AG04449 (cell line): ENCODE measurements around the gene LRRFIP1.

ENCODE experiments used
- CTCF ChIA-PET: fragments of 350-600 bp; formaldehyde crosslinking; extraction: SDS; loops from one replicate; lab custom pipeline; 2021; ENCODE audit warnings: antibody characterized with exemption; lab: Yijun Ruan, JAX
- POLR2A ChIA-PET: fragments of 400-600, 350-600 bp; formaldehyde crosslinking; extraction: SDS; loops from one replicate; lab custom pipeline; 2020; ENCODE audit warnings: antibody characterized with exemption, inconsistent platforms; lab: Yijun Ruan, JAX
- DNase-seq: peaks from one replicate; pipeline ENCODE4 v3.0.0-alpha.2; 2010; ENCODE audit warnings: low read depth, low spot score
- H3K4me3 ChIP-seq: 2 replicates; pipeline ENCODE4 v1.5.1; 2011; ENCODE audit warnings: low read depth, mild to moderate bottlenecking, control low read depth, low read length
- TF ChIP-seq, protein P1 (sequence below): IDR thresholded peaks from one replicate; pipeline ENCODE4 v1.5.1; 2011; ENCODE audit warnings: mild to moderate bottlenecking, moderate library complexity, low read length, control low read depth, inconsistent platforms; ENCODE audit not compliant: insufficient read depth; ENCODE audit errors: missing control alignments

The LRRFIP1 gene

DNA sequence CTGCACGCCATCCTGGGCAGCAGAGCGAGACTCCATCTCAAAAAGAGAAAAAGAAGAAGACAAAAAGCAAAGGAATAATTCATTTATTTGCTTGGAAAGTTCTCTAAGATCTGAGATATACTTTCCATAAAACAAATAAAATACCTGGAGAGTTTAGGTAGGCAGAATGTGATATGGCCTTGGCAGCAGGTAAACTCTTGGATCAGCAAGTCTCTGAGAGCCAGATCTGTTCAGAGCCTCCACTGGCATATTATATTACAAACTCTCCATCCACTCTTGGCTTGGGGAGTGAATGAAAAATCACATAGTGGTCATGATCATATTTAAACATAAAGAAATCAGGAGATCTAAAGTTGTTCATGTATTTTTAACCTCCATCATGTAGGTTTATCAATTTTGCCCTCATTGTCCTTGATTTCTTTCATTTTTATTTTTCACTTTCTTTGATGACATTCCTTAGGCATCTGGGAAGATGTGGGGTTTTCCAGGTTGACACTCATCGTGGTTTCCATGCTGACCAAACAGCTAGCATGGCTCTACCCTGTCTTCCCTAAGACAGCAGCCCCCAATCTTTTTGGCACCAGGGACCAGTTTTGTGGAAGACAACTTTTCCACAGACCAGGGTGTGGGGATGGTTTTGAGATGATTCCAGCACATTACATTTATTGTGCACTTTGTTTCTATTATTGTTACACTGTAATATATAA, 10.2 kb downstream of the LRRFIP1 start:
- TF ChIP-seq, protein P1, sequence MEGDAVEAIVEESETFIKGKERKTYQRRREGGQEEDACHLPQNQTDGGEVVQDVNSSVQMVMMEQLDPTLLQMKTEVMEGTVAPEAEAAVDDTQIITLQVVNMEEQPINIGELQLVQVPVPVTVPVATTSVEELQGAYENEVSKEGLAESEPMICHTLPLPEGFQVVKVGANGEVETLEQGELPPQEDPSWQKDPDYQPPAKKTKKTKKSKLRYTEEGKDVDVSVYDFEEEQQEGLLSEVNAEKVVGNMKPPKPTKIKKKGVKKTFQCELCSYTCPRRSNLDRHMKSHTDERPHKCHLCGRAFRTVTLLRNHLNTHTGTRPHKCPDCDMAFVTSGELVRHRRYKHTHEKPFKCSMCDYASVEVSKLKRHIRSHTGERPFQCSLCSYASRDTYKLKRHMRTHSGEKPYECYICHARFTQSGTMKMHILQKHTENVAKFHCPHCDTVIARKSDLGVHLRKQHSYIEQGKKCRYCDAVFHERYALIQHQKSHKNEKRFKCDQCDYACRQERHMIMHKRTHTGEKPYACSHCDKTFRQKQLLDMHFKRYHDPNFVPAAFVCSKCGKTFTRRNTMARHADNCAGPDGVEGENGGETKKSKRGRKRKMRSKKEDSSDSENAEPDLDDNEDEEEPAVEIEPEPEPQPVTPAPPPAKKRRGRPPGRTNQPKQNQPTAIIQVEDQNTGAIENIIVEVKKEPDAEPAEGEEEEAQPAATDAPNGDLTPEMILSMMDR = no peak
- no peak overlapping the region for H3K4me3 ChIP-seq
- no peak for DNase-seq
- ChIA-PET POLR2A (no interaction called here), CTCF (interaction anchor here (2.1 kb wide), 1 partner anchor 109 kb away, joined by 5 read pairs; no protein-coding TSS in a partner anchor)

DNA sequence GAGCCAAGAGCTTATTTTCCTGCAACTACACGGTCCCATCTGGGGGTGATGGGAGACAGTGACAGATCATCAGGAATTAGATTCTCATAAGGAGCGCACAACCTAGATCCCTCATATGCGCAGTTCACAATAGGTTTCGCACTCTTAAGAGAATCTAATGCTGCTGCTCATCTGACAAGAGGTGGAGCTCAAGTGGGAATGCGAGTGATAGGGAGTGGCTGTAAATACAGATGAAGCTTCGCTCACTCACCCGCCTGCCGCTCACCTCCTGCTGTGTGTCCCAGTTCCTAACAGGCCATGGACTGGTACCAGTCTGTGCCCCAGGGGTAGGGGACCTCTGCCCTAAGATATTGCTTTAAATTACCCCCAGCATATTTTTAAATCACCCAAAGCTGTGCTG, 10.8 kb downstream of the LRRFIP1 start:
- no peak for DNase-seq
- TF ChIP-seq, protein P1 = no peak
- CTCF ChIA-PET = interaction anchor here (2.0 to 2.1 kb wide), 2 partner anchors 66 to 109 kb away, joined by 5 to 6 read pairs; no protein-coding TSS in a partner anchor
- POLR2A ChIA-PET = no interaction called here
- no peak overlapping the region for H3K4me3 ChIP-seq

DNA sequence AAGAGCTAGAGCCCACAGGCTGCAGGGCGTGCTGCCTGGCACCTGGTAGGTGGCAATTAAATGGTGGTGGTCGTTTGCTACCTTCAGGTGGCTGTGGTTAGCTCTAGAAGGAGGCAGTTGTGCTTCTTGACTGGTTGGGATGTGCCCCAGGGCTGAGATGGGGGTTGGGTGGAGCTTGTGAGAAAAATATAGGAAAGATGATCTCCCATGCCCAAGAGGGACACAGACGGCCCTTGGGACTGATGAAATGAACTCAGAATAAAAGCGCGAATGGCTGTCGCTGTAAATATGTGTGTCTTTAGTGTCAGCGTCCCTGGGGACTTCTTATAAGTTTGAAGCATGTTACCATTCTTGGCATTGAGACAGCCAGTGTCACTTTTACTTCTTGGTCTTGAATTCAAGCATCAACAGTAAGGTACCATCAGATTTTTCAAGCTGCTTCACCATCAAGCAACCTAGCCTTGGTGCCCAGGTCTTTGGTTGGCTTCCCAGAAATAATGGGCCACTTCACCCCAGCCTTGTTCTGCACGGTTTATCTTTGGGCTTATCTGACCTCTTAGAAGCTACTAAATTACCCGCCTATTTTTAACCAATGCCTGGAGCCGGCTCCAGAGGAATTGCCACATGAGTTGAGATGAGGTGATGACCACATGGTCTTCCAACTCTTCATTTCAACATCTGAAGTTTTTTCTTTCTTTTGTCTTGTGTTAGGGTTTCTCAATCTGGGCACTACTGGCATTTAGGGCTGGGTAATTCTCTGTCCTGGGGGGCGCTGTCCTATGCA, 11.9 kb downstream of the LRRFIP1 start:
- POLR2A ChIA-PET = no interaction called here
- CTCF ChIA-PET = interaction anchor here (0.9 to 2.0 kb wide), 4 partner anchors 8 to 106 kb away, joined by 4 to 7 read pairs (median 5); no protein-coding TSS in a partner anchor

DNA sequence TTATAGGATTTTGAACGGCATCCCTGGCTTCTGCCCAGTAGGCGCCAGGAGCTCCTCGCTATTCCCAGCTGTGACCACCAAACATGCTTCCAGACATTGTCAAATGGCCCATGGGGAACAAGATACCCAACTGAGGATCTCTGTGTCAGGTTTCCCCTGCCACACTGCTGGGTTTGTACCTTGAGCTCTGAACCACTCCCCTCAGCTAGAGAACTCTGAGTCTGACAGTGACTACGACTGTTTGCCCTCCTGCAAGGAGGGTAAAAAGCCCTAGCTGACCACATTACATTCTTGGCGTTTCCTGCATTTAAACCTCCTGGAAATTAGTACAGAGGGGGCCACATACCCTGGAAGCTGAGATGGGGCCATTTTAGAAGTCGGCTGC, 12.4 kb downstream of the LRRFIP1 start:
- TF ChIP-seq, protein P1 = no peak
- CTCF ChIA-PET = interaction anchor here (0.9 to 2.0 kb wide), 4 partner anchors 8 to 105 kb away, joined by 4 to 7 read pairs (median 5); no protein-coding TSS in a partner anchor
- no peak for DNase-seq
- H3K4me3 ChIP-seq = no peak overlapping the region
- POLR2A ChIA-PET = no interaction called here

More for the DNA sequence above, 11.9 kb downstream of the LRRFIP1 start:
- H3K4me3 ChIP-seq = no peak overlapping the region
- DNase-seq = no peak
- TF ChIP-seq, protein P1 = no peak

DNA sequence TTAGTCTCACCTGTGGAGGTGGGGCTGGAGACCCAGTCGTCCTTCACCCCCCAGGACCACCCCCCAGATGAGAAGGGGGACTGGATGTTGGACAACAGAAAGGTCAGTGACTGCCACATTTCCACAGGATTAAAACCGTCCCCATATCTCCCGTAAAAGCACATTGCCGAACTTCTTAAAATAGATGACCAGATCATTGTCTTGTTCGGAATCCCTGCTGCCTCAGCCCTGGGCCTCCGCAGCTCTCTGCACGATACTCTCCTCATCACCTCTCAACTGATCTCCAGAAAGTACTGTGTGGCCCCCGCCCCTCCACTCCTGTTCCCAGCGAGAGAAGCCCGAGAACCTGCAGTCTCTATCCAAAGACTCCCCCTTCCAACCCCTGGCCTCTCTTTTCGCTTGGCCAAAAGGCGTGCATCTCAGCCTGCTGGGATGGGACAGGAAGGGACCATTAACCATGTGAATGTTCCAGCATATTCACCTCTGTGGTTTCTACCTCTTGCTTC, 13.2 kb downstream of the LRRFIP1 start:
- ChIA-PET POLR2A (no interaction called here), CTCF (interaction anchor here (2.0 kb wide), 2 partner anchors 9 to 68 kb away, joined by 6 to 7 read pairs; no protein-coding TSS in a partner anchor)
- no peak for DNase-seq

More for the DNA sequence above, 13.2 kb downstream of the LRRFIP1 start:
- H3K4me3 ChIP-seq = no peak overlapping the region
- TF ChIP-seq, protein P1 = no peak
